Measurements from ENCODE around the gene ALK. TPM values are rescaled to one million over a fixed set of nuclear protein-coding genes. Genes with fewer than 3 reads are reported as not detected.

Gene ALK
- total and polyA plus RNA-seq, 2 experiments from 2014 or later: 0.35 TPM; not detected in 1

- H3F3A ChIP-seq (replicated peaks; ENCODE audit: low read depth): no peaks in the 10 kb centered on the region
- DNase-seq (ENCODE audit: low spot score) (no peak), ATAC-seq (no peak)
- H3K79me2 ChIP-seq (replicated peaks; ENCODE audit: insufficient read depth): no peaks in the 10 kb centered on the region
- H3K27ac Mint-ChIP-seq: no peak overlapping the region
- no peaks in the 10 kb centered on the region for H4K20me1 ChIP-seq (replicated peaks; ENCODE audit: insufficient read depth)
- peaks cover 15% of the 10 kb centered on the region; the same call in 2 of the 3 replicates for H3K4me1 Mint-ChIP-seq
- no peak for TF ChIP-seq CREB1 (CRISPR knock-in tag; IDR thresholded peaks at IDR 0.05; ENCODE audit: low read depth)
- no peak for TF ChIP-seq POLR2AphosphoS5 (IDR thresholded peaks at IDR 0.05; ENCODE audit: low read depth)
- no peak for TF ChIP-seq NANOG (IDR thresholded peaks at IDR 0.05; ENCODE audit: borderline replicate concordance)
- no peak for TF ChIP-seq STAT1 (IDR thresholded peaks at IDR 0.05; ENCODE audit: unreplicated experiment)
- no peak for TF ChIP-seq CTCF (conservative IDR thresholded peaks at IDR 0.05; ENCODE audit: low read depth in 2 of 2)
- TF ChIP-seq EZH2 (IDR thresholded peaks at IDR 0.05; ENCODE audit: low read depth, unreplicated experiment): no peak
- no peak for TF ChIP-seq REST (IDR thresholded peaks at IDR 0.05; ENCODE audit: unreplicated experiment)
- TF ChIP-seq ZNF462 (CRISPR knock-in tag; IDR thresholded peaks at IDR 0.05): no peak
- TF ChIP-seq JUNB (IDR thresholded peaks at IDR 0.05; ENCODE audit: unreplicated experiment): no peak
- no peak for TF ChIP-seq ZNF114 (CRISPR knock-in tag; IDR thresholded peaks at IDR 0.05)
- no peak for TF ChIP-seq ETS1 (IDR thresholded peaks at IDR 0.05)
- no peak for TF ChIP-seq ZNF331 (CRISPR knock-in tag; IDR thresholded peaks at IDR 0.05; ENCODE audit: low read depth)
- TF ChIP-seq EZH2phosphoT487 (IDR thresholded peaks at IDR 0.05; ENCODE audit: unreplicated experiment): no peak
- H3K36me3 Mint-ChIP-seq (ENCODE audit: low read depth): no peaks in the 10 kb centered on the region
- no peaks in the 10 kb centered on the region for H3K27me3 ChIP-seq (ENCODE audit: insufficient read depth)
- no peaks in the 10 kb centered on the region for H3K9me3 Mint-ChIP-seq
- H3K9me2 ChIP-seq (ENCODE audit: insufficient read depth): no peaks in the 10 kb centered on the region
- H3K27ac ChIP-seq (ENCODE audit: low read depth): no peak overlapping the region
- no peak overlapping the region for H3K4me3 ChIP-seq
- peaks cover 4% of the 10 kb centered on the region; the same call in 1 of the 2 replicates for H3K4me1 ChIP-seq (ENCODE audit: insufficient read depth)
- H3K4me2 ChIP-seq: no peak overlapping the region
- H3K36me3 ChIP-seq (ENCODE audit: insufficient read depth): no peaks in the 10 kb centered on the region
- H3K4me3 Mint-ChIP-seq: no peak overlapping the region
- H3K27me3 Mint-ChIP-seq (ENCODE audit: insufficient read depth, low read depth, poor library complexity): peaks cover 4% of the 10 kb centered on the region
- no peak overlapping the region for H2AFZ ChIP-seq
Observed at GRCh38 chr2:29218550-29219125, 702.7 kb downstream of the ALK start.
